Neural progenitor cell (in vitro differentiated cells): ENCODE results near the gene ADCY5. TPM values are rescaled to one million over a fixed set of nuclear protein-coding genes. Genes with fewer than 3 reads are reported as not detected.
"Not testable (repeated sequence)": the region's sequence is repeated elsewhere in the genome, so short reads cannot be mapped to it uniquely, and the experiment has no call there.

Source experiments
- DNase-seq: peaks from one replicate; pipeline ENCODE4 v3.0.0-alpha.2; 2016; ENCODE audit warnings: low spot score
- H2AFZ ChIP-seq: fragments of 200-600 bp; sonication (generic); replicated peaks from 2 replicates; pipeline ENCODE4 v1.6.1; 2016; ENCODE audit warnings: antibody characterized with exemption
- H3F3A ChIP-seq: fragments of 200-600 bp; sonication (generic); 2 replicates; pipeline ENCODE4 v1.6.1; 2016; ENCODE audit warnings: antibody characterized with exemption, low read depth
- H3K27ac ChIP-seq: fragments of 200-600 bp; sonication (generic); 2 replicates; pipeline ENCODE4 v1.5.1; 2016; ENCODE audit warnings: mild to moderate bottlenecking
- H3K27me3 ChIP-seq: fragments of 200-600 bp; sonication (generic); 2 replicates; pipeline ENCODE4 v1.6.1; 2016; ENCODE audit warnings: mild to moderate bottlenecking, moderate library complexity
- H3K36me3 ChIP-seq: fragments of 200-600 bp; sonication (generic); 2 replicates; pipeline ENCODE4 v1.5.1; 2016
- H3K4me1 ChIP-seq: fragments of 200-600 bp; sonication (generic); 2 replicates; pipeline ENCODE4 v1.6.1; 2016; ENCODE audit warnings: mixed run types
- H3K4me2 ChIP-seq: fragments of 200-600 bp; sonication (generic); 2 replicates; pipeline ENCODE4 v1.6.1; 2016
- H3K4me3 ChIP-seq: fragments of 200-600 bp; sonication (generic); 2 replicates; pipeline ENCODE4 v1.5.1; 2016
- H3K79me2 ChIP-seq: fragments of 200-600 bp; sonication (generic); 2 replicates; pipeline ENCODE4 v1.6.1; 2016; ENCODE audit warnings: low read depth
- H3K9ac ChIP-seq: fragments of 200-600 bp; sonication (generic); 2 replicates; pipeline ENCODE4 v1.6.1; 2016
- H3K9me3 ChIP-seq: fragments of 200-600 bp; sonication (generic); 2 replicates; pipeline ENCODE4 v1.5.1; 2016; ENCODE audit warnings: low read depth
- H4K20me1 ChIP-seq: fragments of 200-600 bp; sonication (generic); 2 replicates; pipeline ENCODE4 v1.6.1; 2016; ENCODE audit warnings: low read depth
- H3K27ac Mint-ChIP-seq: 3 replicates; pipeline ENCODE4 v1.8.0; 2021; ENCODE audit warnings: mixed read lengths
- H3K27me3 Mint-ChIP-seq: 2 replicates; pipeline ENCODE4 v1.8.0; 2022; ENCODE audit warnings: low read depth, mild to moderate bottlenecking, inconsistent platforms, moderate library complexity, mixed read lengths; ENCODE audit not compliant: insufficient read depth
- H3K36me3 Mint-ChIP-seq: 3 replicates; pipeline ENCODE4 v1.8.0; 2021; ENCODE audit warnings: mixed read lengths
- H3K4me1 Mint-ChIP-seq: 3 replicates; pipeline ENCODE4 v1.8.0; 2021; ENCODE audit warnings: mixed read lengths
- H3K4me3 Mint-ChIP-seq: 3 replicates; pipeline ENCODE4 v1.8.0; 2021; ENCODE audit warnings: mild to moderate bottlenecking, moderate library complexity, mixed read lengths
- H3K9me3 Mint-ChIP-seq: 3 replicates; pipeline ENCODE4 v1.8.0; 2020; ENCODE audit warnings: mixed read lengths
- CTCF ChIP-seq: fragments of 200-600 bp; sonication (generic); IDR thresholded peaks from 2 replicates; pipeline ENCODE4 v1.5.1; 2017; ENCODE audit warnings: antibody characterized with exemption, mild to moderate bottlenecking
- EZH2 ChIP-seq: fragments of 200-600 bp; sonication (generic); IDR thresholded peaks from 2 replicates; pipeline ENCODE4 v1.6.1; 2017; ENCODE audit warnings: antibody characterized with exemption, mild to moderate bottlenecking, moderate library complexity
- EZH2phosphoT487 ChIP-seq: fragments of 200-600 bp; sonication (generic); IDR thresholded peaks from 2 replicates; pipeline ENCODE4 v1.6.1; 2017; ENCODE audit warnings: antibody characterized with exemption
- total RNA-seq: library from RNA; depleted of rRNA; stranded (reverse); fragments of >200 nt; gene quantifications from 2 replicates; pipeline ENCODE4 v1.2.3, GENCODE V29; 2015; ENCODE audit warnings: low replicate concordance

The ADCY5 gene
- total RNA-seq, 1 donor from 2014 or later: 1.6 TPM

GRCh38 chr3:123489400-123490004, 40.6 kb upstream of the ADCY5 start:
- H3K9me3 Mint-ChIP-seq: no peaks in the 10 kb centered on the region
- no peak overlapping the region for H3K9ac ChIP-seq
- no peak overlapping the region for H3K4me3 Mint-ChIP-seq
- peak; percentile 79 for DNase-seq
- no peaks in the 10 kb centered on the region for H3K79me2 ChIP-seq
- H3K4me3 ChIP-seq: no peak overlapping the region
- peaks cover 2% of the 10 kb centered on the region for H3K27me3 Mint-ChIP-seq
- H3K4me2 ChIP-seq: no peak overlapping the region
- no peak overlapping the region for H2AFZ ChIP-seq
- no peaks in the 10 kb centered on the region for H3K27me3 ChIP-seq
- peaks cover 6% of the 10 kb centered on the region for H4K20me1 ChIP-seq
- no peak for TF ChIP-seq EZH2phosphoT487
- TF ChIP-seq EZH2: no peak
- TF ChIP-seq CTCF: peak; percentile 95
- no peak overlapping the region for H3K27ac ChIP-seq
- H3K36me3 ChIP-seq: no peaks in the 10 kb centered on the region
- H3F3A ChIP-seq: no peaks in the 10 kb centered on the region
- H3K4me1 Mint-ChIP-seq: peaks cover 27% of the 10 kb centered on the region
- peaks cover 4% of the 10 kb centered on the region for H3K4me1 ChIP-seq
- H3K36me3 Mint-ChIP-seq: peaks cover 3% of the 10 kb centered on the region
- H3K9me3 ChIP-seq: no peaks in the 10 kb centered on the region
- no peak overlapping the region for H3K27ac Mint-ChIP-seq

- Histone ChIP-seq H3K4me2 (no peak overlapping the region), H3K27ac (no peak overlapping the region), H3K36me3 (no peaks in the 10 kb centered on the region), H3K4me1 (peaks cover 4% of the 10 kb centered on the region), H3K79me2 (no peaks in the 10 kb centered on the region), H3K9ac (no peak overlapping the region), H3K4me3 (no peak overlapping the region), H4K20me1 (peaks cover 1% of the 10 kb centered on the region), H3K9me3 (no peaks in the 10 kb centered on the region), H3K27me3 (no peaks in the 10 kb centered on the region), H2AFZ (no peak overlapping the region), H3F3A (no peaks in the 10 kb centered on the region)
- Mint-ChIP-seq H3K4me3 (no peak overlapping the region), H3K9me3 (no peaks in the 10 kb centered on the region), H3K27ac (no peak overlapping the region), H3K4me1 (peaks cover 24% of the 10 kb centered on the region), H3K27me3 (peaks cover 2% of the 10 kb centered on the region), H3K36me3 (peaks cover under 1% of the 10 kb centered on the region)
- TF ChIP-seq CTCF (no peak), EZH2 (no peak), EZH2phosphoT487 (no peak)
- no peak for DNase-seq
Measured at GRCh38 chr3:123488645-123489347, 39.9 kb upstream of the ADCY5 start.

GRCh38 chr3:123487063-123487462, 38.2 kb upstream of the ADCY5 start:
- H3K4me2 ChIP-seq, H4K20me1 ChIP-seq, H3K27me3 ChIP-seq, H3K36me3 Mint-ChIP-seq, H3K27ac Mint-ChIP-seq, H3K27me3 Mint-ChIP-seq, H3K9ac ChIP-seq, H3K4me3 ChIP-seq, H3F3A ChIP-seq, H2AFZ ChIP-seq, H3K36me3 ChIP-seq, H3K9me3 Mint-ChIP-seq, H3K79me2 ChIP-seq, DNase-seq, H3K9me3 ChIP-seq, H3K4me1 ChIP-seq, H3K27ac ChIP-seq, H3K4me3 Mint-ChIP-seq: not testable (repeated sequence)
- peaks cover 13% of the 10 kb centered on the region for H3K4me1 Mint-ChIP-seq

- H3K9me3 ChIP-seq: no peaks in the 10 kb centered on the region
- H3K79me2 ChIP-seq: no peaks in the 10 kb centered on the region
- no peaks in the 10 kb centered on the region for H3K4me1 ChIP-seq
- H4K20me1 ChIP-seq: no peaks in the 10 kb centered on the region
- H3F3A ChIP-seq: no peaks in the 10 kb centered on the region
- H2AFZ ChIP-seq: no peak overlapping the region
- H3K4me1 Mint-ChIP-seq: peaks cover 10% of the 10 kb centered on the region
- no peak overlapping the region for H3K4me2 ChIP-seq
- H3K4me3 Mint-ChIP-seq: no peak overlapping the region
- DNase-seq: no peak
- TF ChIP-seq CTCF (no peak), EZH2 (no peak), EZH2phosphoT487 (no peak)
- H3K27ac Mint-ChIP-seq: peak overlapping the region; percentile 60
- H3K4me3 ChIP-seq: no peak overlapping the region
- no peak overlapping the region for H3K9ac ChIP-seq
- H3K27ac ChIP-seq: no peak overlapping the region
- no peaks in the 10 kb centered on the region for H3K27me3 ChIP-seq
- no peaks in the 10 kb centered on the region for H3K9me3 Mint-ChIP-seq
- peaks cover 6% of the 10 kb centered on the region for H3K27me3 Mint-ChIP-seq
- H3K36me3 Mint-ChIP-seq: no peaks in the 10 kb centered on the region
- H3K36me3 ChIP-seq: no peaks in the 10 kb centered on the region
Measured at GRCh38 chr3:123486460-123486859, 37.6 kb upstream of the ADCY5 start.
